GM18870 (cell line): ENCODE results near the gene APP.

Source experiments
- ATAC-seq: cut with Tn5 transposase; IDR thresholded peaks from one replicate; pipeline ENCODE4 v1.9.1; 2021; ENCODE audit warnings: moderate library complexity; ENCODE audit not compliant: unreplicated experiment

The APP gene

DNA sequence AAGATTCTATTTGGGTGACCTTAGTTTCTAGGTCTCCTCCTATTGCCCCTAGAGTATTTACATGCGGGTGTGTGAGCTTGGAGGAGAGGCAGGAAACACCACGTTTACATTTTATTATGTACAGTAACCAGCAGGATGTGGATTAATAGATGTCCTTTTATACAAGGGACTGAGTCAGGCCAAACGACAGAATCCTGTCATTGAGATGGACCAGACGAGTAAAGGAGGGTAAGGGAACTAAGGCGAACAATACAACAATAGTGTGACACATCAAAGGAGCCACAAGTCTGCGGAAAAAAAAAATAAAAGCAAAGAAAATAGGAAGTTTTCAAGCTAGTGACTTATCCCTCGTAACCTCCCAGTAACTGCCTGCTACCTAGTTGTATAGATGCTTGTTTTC, 284.7 kb downstream of the APP start:
- ATAC-seq: no peak

- no peak for ATAC-seq
Observed at GRCh38 chr21:25885405-25885804, 285.2 kb downstream of the APP start.

GRCh38 chr21:25884311-25884710, 286.3 kb downstream of the APP start:
- ATAC-seq: no peak

DNA sequence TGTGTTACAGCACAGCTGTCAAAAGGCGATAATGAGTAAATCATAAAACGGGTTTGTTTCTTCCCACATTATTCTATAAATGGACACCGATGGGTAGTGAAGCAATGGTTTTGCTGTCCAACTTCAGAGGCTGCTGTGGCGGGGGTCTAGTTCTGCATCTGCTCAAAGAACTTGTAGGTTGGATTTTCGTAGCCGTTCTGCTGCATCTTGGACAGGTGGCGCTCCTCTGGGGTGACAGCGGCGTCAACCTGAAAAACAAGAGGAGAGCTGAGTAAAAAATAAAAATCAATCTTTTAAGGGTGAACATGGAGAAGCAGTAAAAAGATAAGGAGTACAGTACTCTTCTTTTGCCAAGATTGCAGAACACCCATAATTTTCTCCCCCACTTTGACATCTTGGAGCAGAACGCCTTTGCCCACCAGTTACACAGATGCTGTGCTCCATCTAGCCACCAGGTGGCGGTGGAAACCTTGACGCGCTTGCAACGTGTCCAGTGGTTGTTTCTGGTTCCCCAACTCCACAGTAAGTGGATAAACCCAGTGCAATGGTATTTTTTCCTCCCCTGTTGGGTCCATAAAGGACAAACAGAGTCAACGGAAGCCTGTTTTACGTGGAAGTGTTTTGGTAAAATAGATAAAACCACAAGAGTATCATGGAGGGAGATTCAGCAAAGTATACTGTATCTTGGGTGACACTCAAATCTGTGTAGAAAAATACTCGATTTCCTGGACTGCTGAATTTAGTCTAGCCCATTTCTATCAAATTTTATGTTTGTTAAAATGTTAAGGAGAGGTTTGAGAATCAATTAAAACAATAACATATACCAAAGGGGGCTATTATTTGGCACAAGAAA, 288.8 kb downstream of the APP start:
- ATAC-seq: peak; percentile 86

DNA sequence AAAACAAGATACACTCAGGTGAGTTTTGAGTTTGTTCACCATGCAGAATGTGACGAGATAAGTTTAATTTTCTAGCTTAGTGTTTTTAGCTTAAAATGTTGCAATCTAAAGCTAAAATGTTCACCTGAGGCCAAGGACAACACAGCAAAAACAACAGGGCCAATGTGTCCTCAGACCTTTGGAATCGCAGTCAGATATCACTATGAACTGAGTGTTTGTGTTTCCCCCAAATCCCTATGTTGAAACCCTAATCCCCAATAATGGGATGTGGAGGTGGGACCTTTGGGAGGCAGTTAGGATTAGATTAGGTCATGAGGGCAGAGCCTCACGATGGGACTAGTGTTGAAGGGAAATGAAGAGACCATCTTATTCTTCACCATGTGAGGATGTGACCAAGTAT, 291.4 kb downstream of the APP start:
- ATAC-seq: no peak

DNA sequence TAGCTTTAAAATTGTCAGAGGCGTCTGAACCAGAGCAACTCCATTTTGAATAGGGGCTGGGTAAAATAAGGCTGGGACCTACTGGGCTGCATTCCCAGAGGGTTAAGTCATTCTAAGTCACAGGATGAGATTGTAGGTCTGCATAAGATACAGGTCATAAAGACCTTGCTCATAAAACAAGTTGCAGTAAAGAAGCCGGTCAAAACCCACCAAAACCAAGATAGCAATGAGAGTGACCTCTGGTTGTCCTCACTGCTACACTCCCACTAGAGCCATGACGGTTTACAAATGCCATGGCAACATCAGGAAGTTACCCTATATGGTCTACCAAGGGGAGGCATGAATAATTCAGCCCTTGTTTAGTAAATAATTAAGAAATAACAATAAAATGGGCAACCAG, 292.2 kb downstream of the APP start:
- ATAC-seq: no peak

DNA sequence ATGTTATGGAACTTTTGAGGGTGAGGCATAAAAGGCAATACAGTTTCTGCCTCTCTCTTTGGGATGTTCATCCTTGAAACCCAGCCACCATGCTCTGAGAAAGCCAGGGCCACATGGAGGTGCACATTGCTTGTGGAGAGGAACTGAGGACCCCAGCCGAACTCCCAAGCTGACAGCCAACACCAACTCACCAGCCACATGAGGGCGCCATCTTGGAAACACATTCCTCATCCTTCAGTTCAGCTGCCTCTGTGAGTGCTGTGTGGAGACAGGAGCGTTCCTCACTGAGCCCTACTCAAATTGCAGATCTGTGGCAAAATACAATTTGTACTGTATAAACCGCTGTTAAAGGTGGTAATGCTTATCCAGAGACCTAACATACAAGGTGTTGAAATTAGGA, 298.3 kb downstream of the APP start:
- no peak for ATAC-seq

DNA sequence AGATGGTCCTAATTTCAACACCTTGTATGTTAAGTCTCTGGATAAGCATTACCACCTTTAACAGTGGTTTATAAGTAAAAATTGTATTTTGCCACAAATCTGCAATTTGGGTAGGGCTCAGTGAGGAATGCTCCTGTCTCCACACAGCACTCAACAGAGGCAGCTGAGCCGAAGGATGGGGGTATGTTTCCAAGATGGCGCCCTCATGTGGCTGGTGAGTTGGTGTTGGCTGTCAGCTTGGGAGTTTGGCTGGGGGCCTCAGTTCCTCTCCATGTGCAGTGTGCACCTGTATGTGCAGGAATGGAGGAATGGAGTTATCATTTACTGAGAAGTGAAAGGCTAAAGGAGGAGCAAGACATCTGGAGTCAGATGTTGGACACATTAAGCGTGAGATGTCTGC, 299.0 kb downstream of the APP start:
- ATAC-seq: no peak

DNA sequence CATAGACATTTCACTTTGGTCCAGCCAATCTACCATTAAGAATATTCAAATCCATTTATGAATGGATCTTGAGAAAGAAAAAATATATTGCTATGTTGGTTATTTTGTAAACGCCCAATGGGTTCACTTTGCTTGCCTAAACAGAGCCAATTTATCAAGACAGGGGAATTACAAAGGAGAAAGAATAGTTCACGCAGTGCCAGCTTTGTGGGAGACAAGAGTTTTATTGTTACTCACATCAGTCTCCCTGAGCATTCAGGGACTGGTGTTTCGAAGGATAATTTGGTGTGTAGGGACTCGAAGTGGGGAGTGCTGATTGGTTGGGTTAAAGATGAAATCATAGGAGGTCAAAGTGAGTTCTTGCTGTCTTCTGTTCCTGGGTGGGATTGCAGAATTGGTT, 300.5 kb downstream of the APP start:
- ATAC-seq: no peak

- ATAC-seq: no peak
Observed at GRCh38 chr21:25867061-25867460, 303.5 kb downstream of the APP start.

- no peak for ATAC-seq
Observed at GRCh38 chr21:25863747-25864146, 306.8 kb downstream of the APP start.

DNA sequence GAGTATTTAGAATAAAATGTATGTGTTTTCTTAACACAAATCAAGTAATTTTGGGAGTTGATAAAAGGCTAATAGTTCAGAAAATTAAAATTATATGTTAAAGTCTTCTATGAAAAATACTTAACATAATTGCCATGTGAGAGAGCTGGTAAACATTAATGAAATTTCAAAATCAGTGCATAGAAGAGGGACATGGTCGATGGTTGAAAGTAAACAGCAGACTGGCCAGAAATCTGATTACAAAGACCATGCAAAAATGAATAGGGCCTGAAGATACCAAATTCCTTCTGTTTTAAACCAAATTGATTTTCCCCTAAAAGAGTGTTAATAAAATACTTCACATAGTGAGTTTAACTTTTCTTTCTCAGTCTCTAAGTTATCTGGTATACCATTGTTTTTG, 307.5 kb downstream of the APP start:
- ATAC-seq: no peak

- no peak for ATAC-seq
Observed at GRCh38 chr21:25862596-25862995, 308.0 kb downstream of the APP start.

- ATAC-seq: no peak
Observed at GRCh38 chr21:25862112-25862511, 308.5 kb downstream of the APP start.

DNA sequence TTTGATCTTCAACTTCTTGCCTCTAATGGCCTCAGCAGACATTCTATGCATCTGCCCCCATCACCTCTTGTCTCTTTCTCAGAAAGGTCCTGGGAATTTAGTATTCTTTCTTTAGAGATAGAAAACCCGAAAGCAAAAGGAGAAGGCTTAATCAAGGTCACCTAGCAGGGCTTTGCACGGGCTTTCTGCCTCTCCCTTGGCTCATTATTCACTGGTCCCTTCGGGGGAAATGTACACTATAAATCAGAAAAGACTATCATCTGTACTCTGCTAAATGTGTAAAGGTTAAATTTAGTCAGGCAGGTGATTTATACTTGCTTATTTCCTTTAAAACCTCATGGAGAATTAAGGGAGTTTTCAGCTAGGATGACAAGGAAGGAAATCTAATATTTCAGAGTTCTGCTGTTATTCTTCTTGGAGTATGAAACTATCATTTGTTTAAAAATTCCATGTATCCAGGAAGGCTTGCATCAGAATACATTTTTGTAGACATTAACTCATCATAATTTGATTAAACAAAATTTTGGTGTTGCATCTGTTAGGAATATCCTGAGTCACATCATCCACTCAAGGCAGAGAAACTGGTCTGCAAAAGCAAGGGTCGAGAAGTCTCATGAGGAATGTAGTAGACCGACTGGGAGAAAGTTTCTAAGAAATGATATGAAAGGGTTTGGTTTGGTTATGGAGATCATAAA, 311.2 kb downstream of the APP start:
- ATAC-seq: no peak

DNA sequence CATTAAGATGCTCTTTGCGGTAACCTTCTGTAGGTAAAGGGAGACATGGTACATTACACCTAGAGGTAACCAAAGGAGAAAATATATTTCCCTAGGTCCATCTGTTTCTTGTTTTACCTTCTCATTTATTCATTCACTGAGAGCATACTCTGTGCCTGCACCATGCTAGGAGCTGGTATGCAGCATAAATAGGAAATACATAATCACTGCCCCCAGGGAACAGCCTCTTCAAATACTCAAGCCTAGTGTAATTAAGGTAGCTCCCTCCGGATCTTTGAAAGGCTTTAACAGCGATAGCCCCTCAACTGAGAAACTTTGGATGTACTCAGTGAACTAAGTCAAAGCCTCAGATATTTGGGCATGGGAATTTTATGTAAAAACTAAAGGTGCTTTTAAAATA, 312.2 kb downstream of the APP start:
- ATAC-seq: no peak

DNA sequence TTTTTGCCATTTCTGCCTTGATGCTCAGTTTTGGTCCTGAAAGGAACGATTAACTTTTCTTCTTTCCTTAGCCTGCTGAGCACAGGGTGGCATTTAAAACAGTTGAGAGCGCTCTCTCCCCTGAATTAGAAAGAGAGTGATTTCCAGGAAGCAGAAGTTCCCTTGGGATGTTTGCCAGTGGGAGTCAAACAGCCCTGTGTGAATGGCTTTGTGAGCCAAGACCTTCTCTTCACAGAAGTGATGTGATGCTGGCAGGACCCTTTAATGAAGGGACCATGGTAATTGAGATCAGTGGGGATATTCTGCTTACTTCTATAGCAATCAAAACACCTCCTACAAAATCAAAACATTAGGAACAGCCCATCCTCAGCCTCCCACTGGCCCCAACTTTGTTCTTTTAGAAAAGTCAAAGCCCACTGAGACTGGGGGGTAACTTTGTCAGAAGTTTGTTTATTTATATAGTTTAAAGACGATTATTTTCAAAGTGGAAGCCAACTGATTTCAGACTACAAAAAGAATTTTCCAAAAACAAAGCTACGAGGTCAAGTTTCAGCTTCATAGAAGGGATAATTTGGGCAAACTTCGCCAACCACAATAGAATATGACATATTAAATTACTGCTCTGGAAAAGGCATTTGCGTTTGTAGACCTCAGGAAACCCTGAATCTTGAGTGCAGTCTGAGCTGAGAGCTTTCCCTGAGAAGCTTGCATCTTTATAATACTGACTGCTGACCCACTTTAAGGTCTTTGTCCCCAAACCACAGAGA, 313.1 kb downstream of the APP start:
- no peak for ATAC-seq

DNA sequence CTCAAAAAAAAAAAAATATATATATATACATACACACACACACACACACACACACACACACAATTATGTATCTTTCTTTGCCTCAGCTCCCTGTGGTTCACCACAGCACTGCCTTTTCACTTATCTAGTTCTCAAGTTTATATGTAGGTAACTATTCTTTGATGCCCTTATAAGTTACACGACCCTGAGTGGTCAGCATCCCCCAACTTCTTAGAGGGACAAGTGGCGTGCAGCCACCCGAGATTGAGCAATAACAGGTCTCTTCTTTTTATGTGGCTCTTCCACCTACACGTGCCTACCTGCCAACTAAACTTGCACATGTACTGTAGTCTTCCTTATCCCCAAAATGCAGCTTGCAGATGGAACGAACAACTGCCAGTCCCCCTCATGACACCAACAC, 315.0 kb downstream of the APP start:
- no peak for ATAC-seq

GRCh38 chr21:25850126-25850842, 320.3 kb downstream of the APP start:
- ATAC-seq: no peak

GRCh38 chr21:25848309-25848708, 322.3 kb downstream of the APP start:
- ATAC-seq: no peak

DNA sequence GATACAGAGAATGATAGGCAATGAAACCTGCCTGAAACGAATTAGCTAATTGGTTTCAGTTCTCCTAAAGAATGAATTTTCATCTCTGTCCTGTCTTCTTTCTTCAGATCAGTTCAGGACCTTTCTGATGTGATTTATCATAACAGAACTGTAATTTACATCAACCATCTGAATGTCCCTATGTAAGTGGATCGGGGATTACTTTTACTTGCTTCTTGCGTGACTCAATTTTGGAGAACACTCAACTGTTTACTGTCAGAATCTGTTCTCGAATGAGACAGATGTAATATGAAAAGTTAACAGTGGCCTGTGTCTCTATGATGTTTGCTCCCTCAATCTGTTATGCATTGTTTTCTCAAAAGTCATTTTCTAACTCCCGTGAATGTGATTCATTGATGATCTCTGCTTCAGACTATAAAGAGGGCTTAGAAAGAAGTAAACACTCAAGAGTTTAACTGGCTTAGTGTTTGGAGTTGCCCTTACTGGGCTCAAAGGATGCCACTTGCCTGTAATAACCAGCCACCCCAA, 324.8 kb downstream of the APP start:
- ATAC-seq: peak; percentile 77
